Nephron (organoid): Measurements from ENCODE around the gene ISLR2.

Experiments used
- H3K27ac Mint-ChIP-seq, 3 experiments: 2 replicates each; pipeline ENCODE4 v1.8.0; 2020; ENCODE audit warnings: mixed read lengths in 3 of 3, mild to moderate bottlenecking in 2 of 3, moderate library complexity in 1 of 3
- H3K27me3 Mint-ChIP-seq: 2 replicates; pipeline ENCODE4 v1.8.0; 2021; ENCODE audit warnings: low read depth, mild to moderate bottlenecking, moderate library complexity, mixed read lengths
- H3K36me3 Mint-ChIP-seq: 2 replicates; pipeline ENCODE4 v1.8.0; 2020; ENCODE audit warnings: low read depth, mixed read lengths
- H3K4me1 Mint-ChIP-seq: 2 replicates; pipeline ENCODE4 v1.8.0; 2020; ENCODE audit warnings: mixed read lengths
- H3K4me3 Mint-ChIP-seq, 3 experiments: 2 replicates each; pipeline ENCODE4 v1.8.0; 2020; ENCODE audit warnings: mild to moderate bottlenecking in 3 of 3, mixed read lengths in 3 of 3, moderate library complexity in 2 of 3
- H3K9me3 Mint-ChIP-seq: 2 replicates; pipeline ENCODE4 v1.8.0; 2020; ENCODE audit warnings: mixed read lengths
- CTCF ChIP-seq, 3 experiments: fragments of 200-600 bp; sonication (generic); IDR thresholded peaks; one replicate each; pipeline ENCODE4 v1.5.0; 2021; ENCODE audit warnings: antibody characterized with exemption in 3 of 3; ENCODE audit not compliant: unreplicated experiment in 3 of 3

The ISLR2 gene

GRCh38 chr15:74136814-74137536 is 6.6 kb downstream of the ISLR2 start:
- Mint-ChIP-seq H3K27ac (peak overlapping the region; percentile 91 to 97 (median 95)), H3K36me3 (peaks cover 11% of the 10 kb centered on the region), H3K9me3 (peaks cover 3% of the 10 kb centered on the region), H3K4me1 (peaks cover 54% of the 10 kb centered on the region), H3K4me3 (peak overlapping the region; percentile 83 to 88 (median 85)), H3K27me3 (peaks cover 50% of the 10 kb centered on the region)
- TF ChIP-seq CTCF (IDR thresholded peaks at IDR 0.05; ENCODE audit: unreplicated experiment in 3 of 3), result no peak

GRCh38 chr15:74137537-74137894 is 7.1 kb downstream of the ISLR2 start:
- peaks cover 7% of the 10 kb centered on the region for H3K36me3 Mint-ChIP-seq
- TF ChIP-seq CTCF (IDR thresholded peaks at IDR 0.05; ENCODE audit: unreplicated experiment in 3 of 3), result no peak
- H3K9me3 Mint-ChIP-seq, result no peaks in the 10 kb centered on the region
- peaks cover 50% of the 10 kb centered on the region for H3K4me1 Mint-ChIP-seq
- peaks cover 45% of the 10 kb centered on the region for H3K27me3 Mint-ChIP-seq
- peak overlapping the region; percentile 83 to 88 (median 85) for H3K4me3 Mint-ChIP-seq
- peak overlapping the region; percentile 91 to 97 (median 95) for H3K27ac Mint-ChIP-seq

GRCh38 chr15:74138642-74139041 is 8.3 kb downstream of the ISLR2 start:
- no peak for TF ChIP-seq CTCF (IDR thresholded peaks at IDR 0.05; ENCODE audit: unreplicated experiment in 3 of 3)
- H3K36me3 Mint-ChIP-seq, result peaks cover 3% of the 10 kb centered on the region
- H3K27me3 Mint-ChIP-seq, result peaks cover 34% of the 10 kb centered on the region
- H3K9me3 Mint-ChIP-seq, result no peaks in the 10 kb centered on the region
- H3K4me1 Mint-ChIP-seq, result peaks cover 50% of the 10 kb centered on the region
- no peak overlapping the region for H3K4me3 Mint-ChIP-seq
- peak overlapping the region; percentile 66 to 97 (median 95) for H3K27ac Mint-ChIP-seq

- Mint-ChIP-seq H3K36me3 (no peaks in the 10 kb centered on the region), H3K9me3 (peaks cover 3% of the 10 kb centered on the region), H3K4me1 (peaks cover 33% of the 10 kb centered on the region), H3K4me3 (no peak overlapping the region), H3K27me3 (peaks cover 8% of the 10 kb centered on the region), H3K27ac (no peak overlapping the region)
- no peak for TF ChIP-seq CTCF (IDR thresholded peaks at IDR 0.05; ENCODE audit: unreplicated experiment in 3 of 3)
Measured at GRCh38 chr15:74141591-74141990, 11.2 kb downstream of the ISLR2 start.

- peaks cover 6% of the 10 kb centered on the region for H3K27me3 Mint-ChIP-seq
- peaks cover 6% of the 10 kb centered on the region for H3K9me3 Mint-ChIP-seq
- H3K36me3 Mint-ChIP-seq, result no peaks in the 10 kb centered on the region
- no peak for TF ChIP-seq CTCF (IDR thresholded peaks at IDR 0.05; ENCODE audit: unreplicated experiment in 3 of 3)
- H3K4me3 Mint-ChIP-seq, result no peak overlapping the region
- H3K27ac Mint-ChIP-seq, result no peak overlapping the region
- peaks cover 14% of the 10 kb centered on the region for H3K4me1 Mint-ChIP-seq
Measured at GRCh38 chr15:74144153-74144775, 13.9 kb downstream of the ISLR2 start.
